Activated CD4-positive, alpha-beta T cell treated with anti-CD3 and anti-CD28 coated beads, Interleukin-2, amount 10 ng/mL, durations not matched to agents 7 days and 5 days (primary cell): ENCODE results near the gene EEF1AKMT4. TPM values are rescaled to one million over a fixed set of nuclear protein-coding genes. Genes with fewer than 3 reads are reported as not detected.

Experiments used
- CTCF ChIA-PET: fragments of 350-600 bp; sonication (Branson Sonifier 250); formaldehyde crosslinking; loops from one replicate; lab custom pipeline; 2021; ENCODE audit warnings: antibody characterized with exemption; lab: Charles Lee
- POLR2A ChIA-PET: fragments of 350-600 bp; sonication (Branson Sonifier 250); formaldehyde crosslinking; loops from one replicate; lab custom pipeline; 2021; ENCODE audit warnings: antibody characterized with exemption; lab: Charles Lee
- DNase-seq: peaks from one replicate; pipeline ENCODE4 v3.0.0-alpha.2; 2020
- H3K27ac Mint-ChIP-seq: one replicate; pipeline ENCODE4 v1.8.0; 2021; ENCODE audit warnings: mild to moderate bottlenecking, moderate library complexity, mixed read lengths
- H3K27me3 Mint-ChIP-seq: one replicate; pipeline ENCODE4 v1.8.0; 2021; ENCODE audit warnings: mixed read lengths
- H3K36me3 Mint-ChIP-seq: one replicate; pipeline ENCODE4 v1.8.0; 2021; ENCODE audit warnings: low read depth, mixed read lengths
- H3K4me1 Mint-ChIP-seq: one replicate; pipeline ENCODE4 v1.8.0; 2021; ENCODE audit warnings: mixed read lengths
- H3K4me3 Mint-ChIP-seq: one replicate; pipeline ENCODE4 v1.8.0; 2021; ENCODE audit warnings: mild to moderate bottlenecking, moderate library complexity, mixed read lengths
- H3K9me3 Mint-ChIP-seq: one replicate; pipeline ENCODE4 v1.8.0; 2021; ENCODE audit warnings: mixed read lengths
- total RNA-seq, 2 experiments: library from RNA; stranded (reverse); gene quantifications; one replicate each; pipeline ENCODE4 v1.2.3, GENCODE V29; 2021

The EEF1AKMT4 gene
- total RNA-seq, 2 experiments from 2014 or later: 4.2 to 4.7 TPM

GRCh38 chr3:184237807-184238206 is 11.7 kb upstream of the EEF1AKMT4 start:
- no peaks in the 10 kb centered on the region for H3K4me1 Mint-ChIP-seq

GRCh38 chr3:184238246-184238818 is 11.1 kb upstream of the EEF1AKMT4 start:
- CTCF ChIA-PET: interaction anchor here (0.9 to 3.0 kb wide), 2 partner anchors 11 to 133 kb away, joined by 3 to 16 read pairs; no protein-coding TSS in a partner anchor
- Mint-ChIP-seq H3K27me3 (no peaks in the 10 kb centered on the region), H3K4me3 (no peak overlapping the region), H3K36me3 (peaks cover 10% of the 10 kb centered on the region), H3K9me3 (no peaks in the 10 kb centered on the region), H3K4me1 (no peaks in the 10 kb centered on the region), H3K27ac (no peak overlapping the region)
- DNase-seq: no peak
- POLR2A ChIA-PET: no interaction called here

More at GRCh38 chr3:184237807-184238206, 11.7 kb upstream of the EEF1AKMT4 start:
- ChIA-PET POLR2A (no interaction called here), CTCF (interaction anchor here (0.9 to 3.0 kb wide), 2 partner anchors 10 to 133 kb away, joined by 3 to 16 read pairs; no protein-coding TSS in a partner anchor)
- DNase-seq: no peak
- Mint-ChIP-seq H3K9me3 (no peaks in the 10 kb centered on the region), H3K27me3 (peaks cover 2% of the 10 kb centered on the region), H3K4me3 (no peak overlapping the region), H3K36me3 (peaks cover 5% of the 10 kb centered on the region), H3K27ac (no peak overlapping the region)

- Mint-ChIP-seq H3K27me3 (no peaks in the 10 kb centered on the region), H3K36me3 (peaks cover 13% of the 10 kb centered on the region), H3K4me1 (no peaks in the 10 kb centered on the region), H3K9me3 (no peaks in the 10 kb centered on the region), H3K27ac (no peak overlapping the region), H3K4me3 (no peak overlapping the region)
- CTCF ChIA-PET: interaction anchor here (1.0 kb wide), 1 partner anchor 12 kb away, joined by 3 read pairs; no protein-coding TSS in a partner anchor
- POLR2A ChIA-PET: no interaction called here
- no peak for DNase-seq
Observed at GRCh38 chr3:184239221-184239620, 10.3 kb upstream of the EEF1AKMT4 start.

DNA sequence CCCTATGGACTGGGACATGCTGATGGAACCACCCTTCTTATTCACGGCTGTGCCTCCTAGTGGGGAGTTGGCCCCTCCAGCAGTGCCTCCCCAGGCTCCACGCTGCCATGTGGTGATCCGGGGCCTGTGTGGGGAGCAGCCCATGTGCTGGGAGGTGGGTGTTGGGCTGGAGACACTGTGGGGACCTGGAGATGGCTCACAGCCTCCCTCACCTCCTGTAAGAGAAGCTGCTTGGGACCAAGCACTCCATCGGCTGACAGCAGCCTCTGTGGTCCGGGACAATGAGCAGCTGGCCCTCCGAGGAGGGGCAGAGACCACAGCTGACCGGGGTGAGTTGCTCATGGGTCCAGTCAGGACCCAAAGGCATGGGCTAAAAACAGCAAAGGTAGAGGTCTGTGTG is 9.8 kb upstream of the EEF1AKMT4 start:
- H3K4me1 Mint-ChIP-seq: no peaks in the 10 kb centered on the region
- H3K27me3 Mint-ChIP-seq: no peaks in the 10 kb centered on the region
- DNase-seq: no peak
- no peak overlapping the region for H3K27ac Mint-ChIP-seq
- no peak overlapping the region for H3K4me3 Mint-ChIP-seq
- CTCF ChIA-PET: interaction anchor here (0.6 to 1.2 kb wide), 3 partner anchors 12 to 50 kb away, joined by 3 read pairs; no protein-coding TSS in a partner anchor
- H3K9me3 Mint-ChIP-seq: no peaks in the 10 kb centered on the region
- POLR2A ChIA-PET: no interaction called here
- peaks cover 18% of the 10 kb centered on the region for H3K36me3 Mint-ChIP-seq

DNA sequence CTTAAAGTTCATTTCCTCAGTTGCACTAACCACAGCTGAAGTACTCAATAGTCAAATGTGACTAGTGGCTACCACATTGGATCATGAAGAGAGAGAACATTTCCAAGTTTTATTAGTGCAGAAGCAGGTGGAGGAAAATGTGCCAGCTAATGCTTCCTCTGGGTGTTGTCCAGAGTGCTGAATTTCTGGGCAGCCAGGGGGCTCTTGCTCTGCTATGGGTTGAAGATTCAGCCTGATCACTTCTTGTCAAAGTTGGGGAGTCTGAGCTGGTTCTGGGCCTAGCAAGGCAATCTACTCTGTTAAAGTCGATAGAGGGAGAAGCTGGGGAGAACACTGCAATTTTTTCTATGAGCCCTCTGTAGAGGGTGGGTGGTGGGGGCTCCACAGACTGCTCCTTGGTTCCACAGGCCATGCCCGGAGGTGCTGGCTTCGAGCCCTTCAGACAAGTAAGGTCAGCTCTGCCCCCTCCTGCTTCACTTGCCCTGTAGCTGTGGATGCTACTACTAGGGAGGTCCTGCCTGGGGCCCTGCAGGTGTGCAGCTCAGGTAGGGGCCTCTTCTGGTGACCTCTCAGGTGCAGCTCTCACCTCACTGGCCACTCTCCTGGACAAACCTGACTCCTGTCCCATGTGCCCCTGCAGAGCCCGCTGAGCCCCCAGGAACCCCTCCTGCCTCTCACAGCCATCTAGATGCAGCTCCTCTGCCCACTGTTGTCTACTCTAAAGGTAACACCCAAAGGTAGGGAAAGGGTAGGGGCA is 8.9 kb upstream of the EEF1AKMT4 start:
- Mint-ChIP-seq H3K27me3 (no peaks in the 10 kb centered on the region), H3K4me3 (no peak overlapping the region), H3K9me3 (no peaks in the 10 kb centered on the region), H3K27ac (no peak overlapping the region), H3K4me1 (no peaks in the 10 kb centered on the region), H3K36me3 (peaks cover 22% of the 10 kb centered on the region)
- ChIA-PET POLR2A (no interaction called here), CTCF (interaction anchor here (0.6 to 1.2 kb wide), 3 partner anchors 13 to 49 kb away, joined by 3 read pairs; no protein-coding TSS in a partner anchor)
- DNase-seq: peak; percentile 26

DNA sequence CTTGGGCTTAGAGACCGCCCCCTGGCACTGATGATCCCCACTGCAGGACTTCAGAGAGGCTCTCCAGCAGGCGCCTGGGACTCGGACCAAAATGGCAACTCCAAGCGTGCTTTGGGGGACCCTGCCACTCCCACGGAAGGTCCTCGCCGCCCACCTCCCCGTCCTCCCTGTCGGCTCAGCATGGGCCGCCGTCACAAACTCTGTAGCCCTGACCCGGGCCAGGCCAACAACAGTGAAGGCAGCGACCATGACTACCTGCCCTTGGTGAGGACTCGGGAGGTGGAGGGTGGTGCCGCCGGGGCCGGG is 8.4 kb upstream of the EEF1AKMT4 start:
- H3K4me3 Mint-ChIP-seq: no peak overlapping the region
- H3K9me3 Mint-ChIP-seq: no peaks in the 10 kb centered on the region
- H3K36me3 Mint-ChIP-seq: peaks cover 24% of the 10 kb centered on the region
- ChIA-PET POLR2A (no interaction called here), CTCF (no interaction called here)
- no peaks in the 10 kb centered on the region for H3K27me3 Mint-ChIP-seq
- no peak for DNase-seq
- no peak overlapping the region for H3K27ac Mint-ChIP-seq
- H3K4me1 Mint-ChIP-seq: peaks cover 3% of the 10 kb centered on the region

DNA sequence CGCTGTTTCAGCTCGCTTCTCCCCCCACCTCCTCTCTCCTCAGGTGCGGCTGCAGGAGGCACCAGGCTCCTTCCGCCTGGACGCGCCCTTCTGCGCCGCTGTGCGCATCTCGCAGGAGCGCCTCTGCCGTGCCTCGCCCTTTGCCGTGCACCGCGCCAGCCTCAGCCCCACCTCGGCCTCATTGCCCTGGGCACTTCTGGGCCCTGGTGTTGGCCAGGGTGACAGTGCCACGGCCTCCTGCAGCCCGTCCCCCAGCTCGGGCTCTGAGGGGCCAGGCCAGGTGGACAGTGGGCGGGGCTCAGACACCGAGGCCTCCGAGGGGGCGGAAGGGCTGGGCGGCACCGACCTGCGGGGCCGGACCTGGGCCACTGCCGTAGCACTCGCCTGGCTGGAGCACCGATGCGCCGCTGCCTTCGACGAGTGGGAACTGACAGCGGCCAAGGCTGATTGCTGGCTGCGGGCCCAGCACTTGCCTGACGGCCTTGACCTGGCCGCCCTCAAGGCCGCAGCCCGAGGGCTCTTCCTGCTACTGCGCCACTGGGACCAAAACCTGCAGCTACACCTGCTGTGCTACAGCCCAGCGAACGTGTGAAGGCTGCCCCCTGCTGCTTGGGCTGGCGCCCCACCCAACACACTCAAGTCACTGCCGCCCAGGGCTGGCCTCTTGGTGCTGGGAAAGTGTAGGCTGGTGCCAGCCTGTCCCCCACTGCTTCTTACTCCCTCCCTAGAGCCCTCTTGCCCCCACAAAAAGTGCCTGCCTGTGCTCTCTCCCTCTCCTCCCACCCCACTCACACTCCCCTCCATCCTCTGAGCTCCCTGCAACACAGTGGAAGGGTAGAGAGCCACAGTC is 7.8 kb upstream of the EEF1AKMT4 start:
- CTCF ChIA-PET: interaction anchor here (1.0 kb wide), 1 partner anchor 14 kb away, joined by 3 read pairs; no protein-coding TSS in a partner anchor
- H3K9me3 Mint-ChIP-seq: no peaks in the 10 kb centered on the region
- peaks cover 24% of the 10 kb centered on the region for H3K36me3 Mint-ChIP-seq
- no peaks in the 10 kb centered on the region for H3K27me3 Mint-ChIP-seq
- H3K4me1 Mint-ChIP-seq: peaks cover 4% of the 10 kb centered on the region
- no peak overlapping the region for H3K4me3 Mint-ChIP-seq
- H3K27ac Mint-ChIP-seq: no peak overlapping the region
- POLR2A ChIA-PET: no interaction called here
- no peak for DNase-seq

- no peaks in the 10 kb centered on the region for H3K9me3 Mint-ChIP-seq
- DNase-seq: no peak
- no peaks in the 10 kb centered on the region for H3K27me3 Mint-ChIP-seq
- peaks cover 4% of the 10 kb centered on the region for H3K4me1 Mint-ChIP-seq
- no peak overlapping the region for H3K4me3 Mint-ChIP-seq
- ChIA-PET CTCF (interaction anchor here (1.0 kb wide), 1 partner anchor 15 kb away, joined by 3 read pairs; no protein-coding TSS in a partner anchor), POLR2A (no interaction called here)
- no peak overlapping the region for H3K27ac Mint-ChIP-seq
- H3K36me3 Mint-ChIP-seq: peaks cover 24% of the 10 kb centered on the region
Observed at GRCh38 chr3:184242297-184242685, 7.2 kb upstream of the EEF1AKMT4 start.

GRCh38 chr3:184248454-184249411 is 739 bp upstream of the EEF1AKMT4 start, which contains the start of gene ALG3:
TSS of gene ALG3 (minus strand) at chr3:184248962. CDS start at chr3:184248940, 22 bp downstream.
- ChIA-PET CTCF (interaction anchor here (1.6 to 2.5 kb wide), 2 partner anchors 21 to 80 kb away, joined by 3 to 14 read pairs; no protein-coding TSS in a partner anchor), POLR2A (no interaction called here)
- peaks cover 13% of the 10 kb centered on the region for H3K4me1 Mint-ChIP-seq
- DNase-seq: peak; percentile 86
- peak within 1 kb of the TSS; percentile 91 for H3K4me3 Mint-ChIP-seq
- no peaks in the 10 kb centered on the region for H3K27me3 Mint-ChIP-seq
- no peaks in the 10 kb centered on the region for H3K9me3 Mint-ChIP-seq
- H3K27ac Mint-ChIP-seq: peak within 1 kb of the TSS; percentile 97
- peaks cover 13% of the 10 kb centered on the region for H3K36me3 Mint-ChIP-seq

- CTCF ChIA-PET: interaction anchor here (0.6 to 1.3 kb wide), 15 partner anchors 8 to 977 kb away, joined by 3 to 10 read pairs (median 4); no protein-coding TSS in a partner anchor
- DNase-seq: peak; percentile 92
- H3K27me3 Mint-ChIP-seq: no peaks in the 10 kb centered on the region
- H3K4me3 Mint-ChIP-seq: peak overlapping the region; percentile 91
- POLR2A ChIA-PET: no interaction called here
- H3K36me3 Mint-ChIP-seq: peaks cover 3% of the 10 kb centered on the region
- H3K27ac Mint-ChIP-seq: peak overlapping the region; percentile 97
- no peaks in the 10 kb centered on the region for H3K9me3 Mint-ChIP-seq
- peaks cover 13% of the 10 kb centered on the region for H3K4me1 Mint-ChIP-seq
Observed at GRCh38 chr3:184250167-184250828, 826 bp downstream of the EEF1AKMT4 start.

DNA sequence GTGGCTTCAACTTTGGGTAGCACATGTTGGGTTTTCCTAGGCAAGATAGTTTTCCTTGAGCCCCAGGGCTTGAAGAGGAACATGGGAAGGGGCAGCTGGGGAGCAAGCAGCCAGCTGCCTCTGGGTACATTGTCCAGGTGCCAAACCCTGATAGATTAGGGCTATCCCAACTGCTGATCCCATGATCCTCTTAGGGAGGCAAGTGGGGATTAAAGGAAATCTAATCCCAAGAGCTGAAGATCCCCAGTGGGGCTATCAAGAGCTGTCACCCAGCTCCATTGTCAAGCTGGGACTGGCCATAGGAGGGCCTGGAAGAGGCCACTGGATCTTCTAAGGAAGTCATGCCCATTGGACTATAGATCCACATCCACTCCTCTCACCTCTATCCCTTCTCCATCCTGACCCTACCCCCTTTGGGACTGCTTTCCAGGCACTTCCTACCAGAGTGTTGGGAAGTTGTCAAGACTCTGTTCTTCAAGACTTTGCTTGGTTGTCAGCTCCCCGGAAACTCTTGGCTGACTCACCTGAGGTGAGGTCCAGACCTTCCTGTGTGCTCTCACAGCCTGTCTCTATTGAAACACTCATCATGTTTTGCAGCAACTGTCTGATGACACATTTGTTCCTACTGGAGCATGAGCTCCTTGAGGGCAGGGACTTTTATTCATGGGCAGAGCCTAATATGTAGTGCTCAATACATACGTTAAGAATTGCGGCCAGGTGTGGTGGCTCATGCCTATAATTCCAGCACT is 6.0 kb downstream of the EEF1AKMT4 start:
- ChIA-PET POLR2A (no interaction called here), CTCF (interaction anchor here (1.0 to 2.6 kb wide), 3 partner anchors 9 to 28 kb away, joined by 4 to 13 read pairs (median 6); no protein-coding TSS in a partner anchor)
- Mint-ChIP-seq H3K36me3 (peaks cover 4% of the 10 kb centered on the region), H3K27ac (no peak overlapping the region), H3K27me3 (peaks cover 15% of the 10 kb centered on the region), H3K9me3 (no peaks in the 10 kb centered on the region), H3K4me1 (peaks cover 7% of the 10 kb centered on the region), H3K4me3 (no peak overlapping the region)
- DNase-seq: no peak
